ENCODE data around the gene FETUB.

FETUB gene

DNA sequence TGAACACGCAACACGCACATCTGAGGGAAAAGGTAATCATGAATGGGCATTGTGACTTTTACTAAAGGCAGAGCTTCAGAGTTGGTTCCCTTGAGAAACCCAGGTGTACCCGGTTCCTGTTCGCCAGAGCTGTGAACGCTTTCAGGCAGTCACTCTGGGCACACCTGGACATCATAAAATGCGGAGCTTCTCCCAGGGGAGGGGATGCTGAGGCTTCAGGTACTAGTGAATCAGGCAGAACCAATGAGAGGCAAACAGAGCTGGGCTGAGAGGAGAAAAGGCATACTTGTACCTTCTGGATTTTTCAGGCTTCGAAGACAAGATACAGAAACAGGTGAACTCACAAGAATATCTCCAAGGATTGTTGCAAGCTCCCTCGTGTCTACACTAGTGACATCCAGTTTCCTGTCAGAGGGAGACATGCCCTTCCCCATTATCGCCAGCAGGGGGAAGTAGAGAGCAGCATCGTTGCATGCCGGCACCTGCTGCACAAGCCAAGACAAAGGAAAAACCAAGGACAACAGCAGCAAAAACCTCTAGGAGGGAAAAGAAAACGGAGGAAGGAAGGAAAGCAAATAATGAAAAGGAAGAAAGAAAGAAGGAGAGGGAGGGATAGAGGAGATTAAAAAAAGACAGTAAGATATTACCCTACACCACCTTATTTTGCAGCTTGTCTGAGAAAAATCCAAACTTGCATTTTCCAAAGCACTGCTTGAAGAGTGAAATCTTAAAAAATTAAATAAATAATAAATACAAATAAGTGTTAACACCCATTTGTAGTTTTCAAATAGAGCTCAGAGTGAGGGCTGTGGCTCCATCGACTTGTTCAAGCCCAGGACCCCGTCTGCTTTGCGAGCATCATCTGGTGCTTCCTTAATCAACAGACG lies 25.4 kb upstream of the FETUB start:
- H3K27me3 ChIP-seq (ENCODE audit: insufficient read depth, low read depth, severe bottlenecking): peaks cover 12% of the 10 kb centered on the region
- H3K4me3 ChIP-seq (ENCODE audit: low read depth, low read length): no peak overlapping the region
- H3K9me3 ChIP-seq (ENCODE audit: severe bottlenecking): no peaks in the 10 kb centered on the region
- TF ChIP-seq, protein P1, sequence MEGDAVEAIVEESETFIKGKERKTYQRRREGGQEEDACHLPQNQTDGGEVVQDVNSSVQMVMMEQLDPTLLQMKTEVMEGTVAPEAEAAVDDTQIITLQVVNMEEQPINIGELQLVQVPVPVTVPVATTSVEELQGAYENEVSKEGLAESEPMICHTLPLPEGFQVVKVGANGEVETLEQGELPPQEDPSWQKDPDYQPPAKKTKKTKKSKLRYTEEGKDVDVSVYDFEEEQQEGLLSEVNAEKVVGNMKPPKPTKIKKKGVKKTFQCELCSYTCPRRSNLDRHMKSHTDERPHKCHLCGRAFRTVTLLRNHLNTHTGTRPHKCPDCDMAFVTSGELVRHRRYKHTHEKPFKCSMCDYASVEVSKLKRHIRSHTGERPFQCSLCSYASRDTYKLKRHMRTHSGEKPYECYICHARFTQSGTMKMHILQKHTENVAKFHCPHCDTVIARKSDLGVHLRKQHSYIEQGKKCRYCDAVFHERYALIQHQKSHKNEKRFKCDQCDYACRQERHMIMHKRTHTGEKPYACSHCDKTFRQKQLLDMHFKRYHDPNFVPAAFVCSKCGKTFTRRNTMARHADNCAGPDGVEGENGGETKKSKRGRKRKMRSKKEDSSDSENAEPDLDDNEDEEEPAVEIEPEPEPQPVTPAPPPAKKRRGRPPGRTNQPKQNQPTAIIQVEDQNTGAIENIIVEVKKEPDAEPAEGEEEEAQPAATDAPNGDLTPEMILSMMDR (IDR thresholded peaks at IDR 0.05; ENCODE audit: low read depth, low read length): peak; percentile 88
- no peak overlapping the region for H3K27ac ChIP-seq
- H3K36me3 ChIP-seq: no peaks in the 10 kb centered on the region
- peak; percentile 68 for DNase-seq

DNA sequence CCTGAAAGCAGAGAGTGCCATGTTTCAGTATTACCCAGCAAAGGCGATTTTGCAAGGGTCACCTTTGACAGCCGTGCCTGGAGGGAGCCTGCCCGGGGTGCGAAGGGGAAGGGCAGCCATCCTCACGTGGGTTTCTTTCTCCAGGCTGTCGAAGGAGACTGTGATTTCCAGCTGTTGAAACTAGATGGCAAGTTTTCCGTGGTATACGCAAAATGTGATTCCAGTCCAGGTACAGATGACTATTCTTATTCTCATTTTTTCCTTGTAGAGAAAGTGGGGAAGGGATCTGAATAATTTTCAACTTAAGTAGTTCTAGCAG lies 23.9 kb upstream of the FETUB start:
- Histone ChIP-seq H3K27ac (no peak overlapping the region), H3K4me3 (ENCODE audit: low read depth, low read length) (no peak overlapping the region), H3K27me3 (ENCODE audit: insufficient read depth, low read depth, severe bottlenecking) (peaks cover 14% of the 10 kb centered on the region), H3K9me3 (ENCODE audit: severe bottlenecking) (no peaks in the 10 kb centered on the region), H3K36me3 (no peaks in the 10 kb centered on the region)
- no peak for DNase-seq
- TF ChIP-seq, protein P1 (IDR thresholded peaks at IDR 0.05; ENCODE audit: low read depth, low read length): no peak

DNA sequence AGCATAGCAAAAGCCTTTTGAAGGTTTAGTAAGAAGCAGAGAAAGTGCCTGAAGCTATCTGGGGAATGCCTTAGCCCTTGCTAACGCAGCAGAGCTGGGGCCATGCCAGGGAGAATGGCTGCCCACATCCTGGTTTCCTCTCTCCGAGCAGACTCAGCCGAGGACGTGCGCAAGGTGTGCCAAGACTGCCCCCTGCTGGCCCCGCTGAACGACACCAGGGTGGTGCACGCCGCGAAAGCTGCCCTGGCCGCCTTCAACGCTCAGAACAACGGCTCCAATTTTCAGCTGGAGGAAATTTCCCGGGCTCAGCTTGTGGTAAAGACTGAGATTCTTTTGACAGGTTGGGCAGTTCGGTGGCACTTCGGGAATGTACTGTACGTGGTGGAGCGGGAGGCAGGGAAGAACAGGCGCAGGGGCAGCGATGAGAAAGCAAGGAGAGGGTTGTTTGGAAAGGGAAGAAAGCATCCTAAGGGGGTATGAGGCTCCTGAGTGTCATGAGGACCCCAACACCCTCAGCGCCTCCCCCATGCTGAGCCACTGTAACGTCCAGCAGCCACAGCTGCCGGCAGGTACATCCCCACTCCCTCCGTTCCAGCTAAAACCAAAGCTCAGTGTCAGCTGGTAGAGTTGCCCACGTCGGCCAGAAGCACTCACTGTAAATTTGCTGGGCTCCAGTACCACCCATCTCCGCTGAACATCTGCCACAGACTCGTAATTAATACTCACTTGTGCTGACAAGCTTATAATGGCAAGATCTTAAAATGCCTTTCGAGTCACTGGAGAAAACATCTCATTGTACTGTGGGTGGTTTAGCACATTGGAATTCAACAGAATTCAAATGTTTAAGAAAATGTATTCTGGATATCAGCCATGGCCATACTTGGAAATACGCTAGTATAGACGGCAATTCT lies 22.9 kb upstream of the FETUB start:
- Histone ChIP-seq H3K27me3 (ENCODE audit: insufficient read depth, low read depth, severe bottlenecking) (peaks cover 18% of the 10 kb centered on the region), H3K36me3 (no peaks in the 10 kb centered on the region), H3K27ac (no peak overlapping the region), H3K9me3 (ENCODE audit: severe bottlenecking) (no peaks in the 10 kb centered on the region), H3K4me3 (ENCODE audit: low read depth, low read length) (no peak overlapping the region)
- DNase-seq: peak; percentile 64
- TF ChIP-seq, protein P1 (IDR thresholded peaks at IDR 0.05; ENCODE audit: low read depth, low read length): peak; percentile 92

DNA sequence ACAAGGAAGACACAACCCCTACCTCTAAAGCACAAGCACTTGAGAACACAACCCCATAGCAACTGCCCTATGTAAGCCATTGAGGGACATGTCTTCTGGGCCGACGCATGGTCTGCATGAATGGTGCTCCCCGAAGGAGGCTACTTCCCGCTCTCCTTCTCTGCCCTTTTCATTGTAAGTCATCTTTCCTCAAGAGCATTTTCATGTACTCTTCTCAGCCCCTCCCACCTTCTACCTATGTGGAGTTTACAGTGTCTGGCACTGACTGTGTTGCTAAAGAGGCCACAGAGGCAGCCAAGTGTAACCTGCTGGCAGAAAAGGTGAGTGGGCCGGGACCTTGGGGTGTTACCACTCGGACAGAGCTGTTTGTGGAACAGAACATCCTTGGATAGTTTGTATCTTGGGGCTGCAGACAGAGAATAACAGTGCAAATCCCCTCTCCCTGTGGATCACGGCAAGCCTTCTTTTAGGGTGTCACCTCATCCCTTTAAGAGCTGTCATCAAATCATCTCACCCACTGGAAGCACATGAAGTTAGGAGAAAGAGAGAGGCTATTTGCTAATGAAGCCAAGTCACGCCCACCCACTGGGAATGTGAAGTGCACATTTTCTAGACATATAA lies 21.8 kb upstream of the FETUB start:
- H3K27ac ChIP-seq: no peak overlapping the region
- no peak overlapping the region for H3K4me3 ChIP-seq (ENCODE audit: low read depth, low read length)
- H3K27me3 ChIP-seq (ENCODE audit: insufficient read depth, low read depth, severe bottlenecking): peaks cover 18% of the 10 kb centered on the region
- no peaks in the 10 kb centered on the region for H3K9me3 ChIP-seq (ENCODE audit: severe bottlenecking)
- no peaks in the 10 kb centered on the region for H3K36me3 ChIP-seq
- TF ChIP-seq, protein P1 (IDR thresholded peaks at IDR 0.05; ENCODE audit: low read depth, low read length): no peak
- no peak for DNase-seq

DNA sequence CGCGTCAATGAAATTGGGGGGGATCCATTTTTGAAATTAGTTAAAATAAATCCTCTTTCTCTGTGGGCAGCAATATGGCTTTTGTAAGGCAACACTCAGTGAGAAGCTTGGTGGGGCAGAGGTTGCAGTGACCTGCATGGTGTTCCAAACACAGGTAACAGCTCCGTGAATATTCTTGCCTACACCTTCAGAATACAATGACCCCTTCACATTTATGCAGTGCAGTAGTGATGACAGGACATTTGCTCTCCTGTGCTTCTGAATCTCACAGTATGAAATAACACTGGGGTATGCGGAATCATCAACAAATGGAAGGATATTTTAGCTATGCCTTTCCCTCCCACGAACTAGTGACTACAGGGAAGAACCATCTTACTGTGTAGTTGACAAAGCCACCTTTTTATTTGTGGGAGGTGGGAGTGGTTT lies 20.4 kb upstream of the FETUB start:
- TF ChIP-seq, protein P1 (IDR thresholded peaks at IDR 0.05; ENCODE audit: low read depth, low read length): no peak
- H3K4me3 ChIP-seq (ENCODE audit: low read depth, low read length): no peak overlapping the region
- no peak for DNase-seq
- peaks cover 10% of the 10 kb centered on the region for H3K27me3 ChIP-seq (ENCODE audit: insufficient read depth, low read depth, severe bottlenecking)
- no peaks in the 10 kb centered on the region for H3K36me3 ChIP-seq
- no peak overlapping the region for H3K27ac ChIP-seq
- no peaks in the 10 kb centered on the region for H3K9me3 ChIP-seq (ENCODE audit: severe bottlenecking)

Measured in WERI-Rb-1 (cell line).